Endometrium (tissue), 2 donors: ENCODE results near the gene FAM83D.
"Not testable (repeated sequence)": the region's sequence is repeated elsewhere in the genome, so short reads cannot be mapped to it uniquely, and the experiment has no call there.

Experiments
- FAIRE-seq: peaks from 2 replicates; lab custom pipeline; 2012; peaks lifted over from hg19 to GRCh38; lab: Jason Lieb, UNC
- donor health status: control.
- donor health status: control.

FAM83D gene

DNA sequence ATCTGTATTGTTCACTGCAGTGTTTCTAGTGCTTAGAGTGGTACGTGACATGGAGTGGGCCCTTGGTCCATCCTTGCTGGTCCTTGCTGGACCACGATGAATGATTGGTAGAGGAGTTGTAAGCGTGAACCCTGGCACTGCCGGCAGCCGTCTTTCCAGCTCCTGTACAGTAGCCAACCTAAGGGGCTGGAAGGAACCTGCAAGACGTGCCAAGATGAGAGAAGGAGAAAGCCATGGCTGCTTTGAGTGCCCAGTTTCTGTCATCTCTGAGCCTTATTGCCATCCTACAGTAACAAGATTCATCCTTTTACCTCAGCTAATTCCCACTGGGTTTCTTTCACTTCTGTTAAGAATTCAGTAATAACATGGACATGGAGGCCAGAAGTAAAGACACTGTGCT, 41.9 kb downstream of the FAM83D start:
- FAIRE-seq = no peak

- no peak for FAIRE-seq
These were observed 43.5 kb downstream of the FAM83D start for GRCh38 chr20:38969708-38970107.

DNA sequence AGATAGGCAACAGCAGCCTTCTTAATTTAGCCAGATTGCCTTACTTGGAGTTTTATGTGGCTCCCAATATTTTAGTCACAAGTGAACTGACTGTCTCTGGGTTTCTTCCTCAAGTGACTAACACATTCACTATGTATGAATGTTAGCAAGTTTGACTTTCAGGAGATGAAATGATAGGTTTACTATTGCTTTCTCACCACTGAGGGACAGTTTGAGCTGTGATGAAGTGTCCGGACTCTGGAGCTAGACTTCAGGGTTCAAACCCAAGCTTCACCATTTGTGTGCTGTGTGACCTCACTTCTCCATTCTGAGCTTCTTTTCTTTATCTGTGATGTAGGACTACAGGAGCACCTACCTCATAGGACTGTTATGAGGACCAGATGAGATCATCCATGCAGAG, 44.1 kb downstream of the FAM83D start:
- FAIRE-seq = no peak

DNA sequence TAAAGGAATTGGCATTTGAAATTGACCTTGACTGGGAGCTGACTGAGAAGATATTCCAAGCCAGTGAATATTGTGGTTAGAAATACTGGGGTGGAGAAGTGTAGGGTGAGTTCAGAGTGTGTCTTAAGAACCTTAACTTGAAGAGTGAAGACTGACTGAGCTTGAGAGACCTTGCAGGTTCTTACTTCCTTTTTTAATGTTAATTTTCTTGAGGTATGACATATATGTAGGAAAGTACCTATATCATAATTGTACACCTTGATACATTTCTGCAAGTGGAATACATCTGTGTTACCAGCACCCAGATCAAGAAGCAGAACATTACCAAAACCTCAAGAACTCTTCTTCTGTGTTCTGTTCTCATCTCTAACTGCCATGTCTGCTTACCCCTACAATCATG, 46.9 kb downstream of the FAM83D start:
- FAIRE-seq = no peak

- no peak for FAIRE-seq
These were observed 47.4 kb downstream of the FAM83D start for GRCh38 chr20:38973645-38974044.

- FAIRE-seq = no peak
These were observed 49.4 kb downstream of the FAM83D start for GRCh38 chr20:38975539-38976120.

GRCh38 chr20:38979434-38979833, 53.2 kb downstream of the FAM83D start:
- FAIRE-seq = no peak

DNA sequence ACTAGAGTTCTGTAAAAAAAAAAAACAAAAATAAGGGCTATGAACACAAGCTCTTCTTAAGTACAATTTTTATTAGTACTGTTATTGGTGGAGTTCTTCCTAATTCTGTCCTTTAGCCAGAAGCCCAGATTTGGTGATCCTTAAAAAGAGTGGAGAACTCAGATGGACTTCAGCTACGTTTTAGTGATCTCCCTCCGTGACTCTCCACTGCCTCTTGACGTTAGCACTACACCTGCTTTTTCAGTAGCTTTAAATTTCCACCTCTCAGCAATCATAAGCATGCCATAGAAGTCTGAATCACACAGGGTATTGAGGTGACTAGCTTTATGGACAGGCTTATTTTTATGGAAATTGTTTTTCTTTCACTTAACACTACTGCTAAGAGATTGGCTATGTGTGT, 53.6 kb downstream of the FAM83D start:
- FAIRE-seq = no peak

GRCh38 chr20:38982291-38982690, 56.1 kb downstream of the FAM83D start:
- no peak for FAIRE-seq

- no peak for FAIRE-seq
These were observed 58.8 kb downstream of the FAM83D start for GRCh38 chr20:38985060-38985459.

DNA sequence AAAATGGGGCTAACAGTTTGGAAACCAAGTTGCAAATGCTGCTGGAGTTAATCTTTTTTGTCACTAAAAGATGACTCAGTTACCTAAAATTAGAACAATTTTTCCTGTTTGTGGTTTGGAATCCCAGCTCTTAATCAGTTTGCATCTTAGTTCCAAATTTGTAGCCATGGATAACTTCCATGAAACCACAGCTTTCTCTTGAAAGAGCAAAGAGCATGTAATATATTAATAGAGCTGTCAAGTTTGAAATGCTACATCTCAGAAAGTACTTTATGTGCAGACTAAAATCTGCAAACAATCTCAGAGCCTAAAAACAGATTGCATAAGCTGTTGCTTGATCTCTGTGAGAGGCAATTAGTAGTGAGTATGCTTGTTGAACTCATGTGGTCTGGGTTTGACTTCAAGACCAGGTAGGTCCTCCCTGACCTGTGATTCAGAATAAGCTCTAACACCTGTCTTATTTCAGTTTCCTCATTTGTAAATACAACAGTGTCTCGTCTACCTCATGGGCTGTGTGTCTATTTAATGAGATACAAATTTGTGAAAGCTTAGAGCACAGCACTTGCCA, 59.5 kb downstream of the FAM83D start:
- FAIRE-seq = no peak

GRCh38 chr20:38986663-38987062, 60.4 kb downstream of the FAM83D start:
- no peak for FAIRE-seq

GRCh38 chr20:38987777-38988176, 61.6 kb downstream of the FAM83D start:
- no peak for FAIRE-seq

DNA sequence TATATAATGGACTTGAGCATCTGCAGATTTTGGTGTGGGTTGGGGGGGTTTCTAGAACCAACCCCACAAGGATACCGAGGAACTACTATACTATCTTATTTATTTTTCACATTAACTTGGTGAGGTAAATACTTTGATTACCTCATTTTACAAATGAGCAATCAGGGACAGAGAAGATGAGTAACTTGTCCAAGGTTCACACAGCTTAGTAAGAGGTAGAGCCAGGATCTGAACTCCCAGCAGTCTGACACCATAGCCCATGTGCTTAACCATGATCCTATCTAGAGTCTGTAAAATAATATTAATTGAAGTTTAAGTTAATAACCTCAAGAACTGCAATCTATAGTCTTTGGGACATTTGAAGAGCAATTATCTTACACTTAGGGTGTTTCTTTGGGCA, 64.5 kb downstream of the FAM83D start:
- no peak for FAIRE-seq

GRCh38 chr20:38991814-38992704, 65.8 kb downstream of the FAM83D start:
- FAIRE-seq = no peak

GRCh38 chr20:38995536-38996044, 69.4 kb downstream of the FAM83D start:
- no peak for FAIRE-seq

- not testable (repeated sequence) for FAIRE-seq
These were observed 70.6 kb downstream of the FAM83D start for GRCh38 chr20:38996866-38997265.

DNA sequence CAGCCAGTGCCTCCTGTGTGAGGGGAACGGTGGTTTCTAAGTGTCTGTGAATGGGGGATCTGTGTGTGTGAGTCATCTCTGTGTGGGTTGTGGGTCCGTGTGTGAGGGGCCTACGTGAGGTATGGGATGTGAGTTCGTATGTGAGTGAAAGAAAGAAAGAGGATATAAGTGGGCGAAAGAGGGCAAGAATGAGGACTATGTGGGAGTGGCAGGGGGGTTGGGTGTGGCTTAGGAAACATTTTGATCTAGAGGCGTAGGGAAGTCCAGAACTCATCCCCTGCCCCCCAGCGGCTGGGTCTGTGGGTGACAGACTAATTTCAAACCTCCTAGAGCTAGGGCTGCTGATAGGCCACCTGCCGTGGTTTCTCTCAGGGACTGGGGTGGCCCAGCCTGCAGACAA, 71.4 kb downstream of the FAM83D start:
- FAIRE-seq = no peak

GRCh38 chr20:38999217-38999616, 73.0 kb downstream of the FAM83D start:
- no peak for FAIRE-seq

GRCh38 chr20:38999965-39000910, 74.0 kb downstream of the FAM83D start:
- FAIRE-seq = no peak
